BE2C (cell line): ENCODE results near the gene POLD1.

Experiments used
- DNase-seq: peaks from one replicate; pipeline ENCODE4 v3.0.0-alpha.2; 2020
- H3K27me3 ChIP-seq: fragments of 250-450 bp; sonication (Bioruptor Pico); 2 replicates; pipeline ENCODE4 v1.5.1; 2020; ENCODE audit warnings: mild to moderate bottlenecking
- H3K36me3 ChIP-seq: fragments of 250-450 bp; sonication (Bioruptor Pico); 2 replicates; pipeline ENCODE4 v1.5.1; 2020; ENCODE audit warnings: mild to moderate bottlenecking
- H3K4me1 ChIP-seq: fragments of 250-450 bp; sonication (Bioruptor Pico); 2 replicates; pipeline ENCODE4 v1.5.1; 2020
- H3K4me3 ChIP-seq: 2 replicates; pipeline ENCODE4 v1.5.1; 2011; ENCODE audit warnings: low read depth, low read length
- H3K9me3 ChIP-seq: fragments of 250-450 bp; sonication (Bioruptor Pico); 2 replicates; pipeline ENCODE4 v1.5.1; 2020
- CTCF ChIP-seq: IDR thresholded peaks from 2 replicates; pipeline ENCODE4 v1.5.1; 2012; ENCODE audit warnings: mild to moderate bottlenecking, low read depth, low read length

The POLD1 gene

GRCh38 chr19:50450369-50451222, 66.4 kb downstream of the POLD1 start:
- TF ChIP-seq CTCF = no peak
- no peaks in the 10 kb centered on the region for H3K4me1 ChIP-seq
- no peak for DNase-seq
- H3K9me3 ChIP-seq = no peaks in the 10 kb centered on the region
- no peak overlapping the region for H3K4me3 ChIP-seq
- H3K27me3 ChIP-seq = no peaks in the 10 kb centered on the region
- no peaks in the 10 kb centered on the region for H3K36me3 ChIP-seq

GRCh38 chr19:50451223-50451534, 67.0 kb downstream of the POLD1 start:
- H3K4me1 ChIP-seq = no peaks in the 10 kb centered on the region
- no peak for DNase-seq
- no peak for TF ChIP-seq CTCF
- no peaks in the 10 kb centered on the region for H3K27me3 ChIP-seq
- no peaks in the 10 kb centered on the region for H3K9me3 ChIP-seq
- no peak overlapping the region for H3K4me3 ChIP-seq
- no peaks in the 10 kb centered on the region for H3K36me3 ChIP-seq

GRCh38 chr19:50453243-50453642, 69.1 kb downstream of the POLD1 start:
- no peaks in the 10 kb centered on the region for H3K9me3 ChIP-seq
- no peak overlapping the region for H3K4me3 ChIP-seq
- no peaks in the 10 kb centered on the region for H3K4me1 ChIP-seq
- TF ChIP-seq CTCF = no peak
- H3K27me3 ChIP-seq = peaks cover 5% of the 10 kb centered on the region
- DNase-seq = no peak
- no peaks in the 10 kb centered on the region for H3K36me3 ChIP-seq

- no peaks in the 10 kb centered on the region for H3K4me1 ChIP-seq
- DNase-seq = no peak
- H3K36me3 ChIP-seq = no peaks in the 10 kb centered on the region
- H3K27me3 ChIP-seq = peaks cover 5% of the 10 kb centered on the region
- H3K4me3 ChIP-seq = no peak overlapping the region
- no peak for TF ChIP-seq CTCF
- no peaks in the 10 kb centered on the region for H3K9me3 ChIP-seq
Observed at GRCh38 chr19:50455992-50456391, 71.8 kb downstream of the POLD1 start.

- Histone ChIP-seq H3K27me3 (peaks cover 5% of the 10 kb centered on the region), H3K36me3 (no peaks in the 10 kb centered on the region), H3K9me3 (no peaks in the 10 kb centered on the region), H3K4me1 (no peaks in the 10 kb centered on the region), H3K4me3 (no peak overlapping the region)
- TF ChIP-seq CTCF = no peak
- DNase-seq = no peak
Observed at GRCh38 chr19:50457300-50457699, 73.2 kb downstream of the POLD1 start.

- Histone ChIP-seq H3K27me3 (peaks cover 5% of the 10 kb centered on the region), H3K36me3 (no peaks in the 10 kb centered on the region), H3K4me1 (no peaks in the 10 kb centered on the region), H3K9me3 (no peaks in the 10 kb centered on the region), H3K4me3 (no peak overlapping the region)
- no peak for TF ChIP-seq CTCF
- no peak for DNase-seq
Observed at GRCh38 chr19:50458396-50459066, 74.4 kb downstream of the POLD1 start.
